T-helper 1 cell treated with Interleukin-12 subunit alpha and Interleukin-12 subunit beta and Interleukin-4 antibody, amounts not matched to agents 30 μg/mL and 1 μg/mL, for 36 hours (primary cell): ENCODE measurements around the gene TFAP2C.
A peak's percentile ranks its signal among the peaks of the same experiment; 100 is the strongest.

ENCODE experiments used
- H3K27ac Mint-ChIP-seq: one replicate; pipeline ENCODE4 v1.8.0; 2021; ENCODE audit warnings: mild to moderate bottlenecking, mixed read lengths
- H3K27me3 Mint-ChIP-seq: one replicate; pipeline ENCODE4 v1.8.0; 2021; ENCODE audit warnings: low read depth, mixed read lengths
- H3K36me3 Mint-ChIP-seq: one replicate; pipeline ENCODE4 v1.8.0; 2021; ENCODE audit warnings: low read depth, mixed read lengths
- H3K4me1 Mint-ChIP-seq: one replicate; pipeline ENCODE4 v1.8.0; 2021; ENCODE audit warnings: low read depth, mixed read lengths
- H3K4me3 Mint-ChIP-seq: one replicate; pipeline ENCODE4 v1.8.0; 2021; ENCODE audit warnings: mild to moderate bottlenecking, moderate library complexity, mixed read lengths
- H3K9me3 Mint-ChIP-seq: one replicate; pipeline ENCODE4 v1.8.0; 2021; ENCODE audit warnings: mixed read lengths

TFAP2C gene

GRCh38 chr20:56628873-56629463 is at the start of gene TFAP2C:
Gene TFAP2C, plus strand, starts transcription at chr20:56629306. Its CDS starts 239 bp downstream, at chr20:56629545.
- peaks cover 4% of the 10 kb centered on the region for H3K36me3 Mint-ChIP-seq
- no peaks in the 10 kb centered on the region for H3K9me3 Mint-ChIP-seq
- H3K27me3 Mint-ChIP-seq, result peaks cover 79% of the 10 kb centered on the region
- H3K27ac Mint-ChIP-seq, result peak within 1 kb of the TSS; percentile 22
- H3K4me3 Mint-ChIP-seq, result peak within 1 kb of the TSS; percentile 40
- H3K4me1 Mint-ChIP-seq, result peaks cover 7% of the 10 kb centered on the region

DNA sequence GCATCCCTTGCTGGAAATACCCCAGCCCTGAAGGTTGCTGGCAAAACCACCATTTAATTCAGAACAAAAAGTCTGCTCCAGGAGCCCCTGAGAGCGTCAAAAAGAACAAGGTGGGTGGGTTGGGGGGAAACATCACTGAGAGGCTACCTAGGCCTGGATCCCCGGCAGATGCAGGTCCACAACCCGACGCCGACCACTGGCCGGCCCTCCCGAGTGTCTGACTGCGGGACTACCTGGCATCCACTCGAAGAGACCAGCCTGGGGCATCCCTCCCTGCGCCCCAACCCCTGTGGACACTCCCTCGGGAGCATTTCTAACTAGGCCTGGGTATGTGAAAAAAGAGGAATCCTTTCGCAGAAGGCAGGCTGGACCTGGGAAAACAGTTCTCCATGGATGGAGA is 48.9 kb upstream of the TFAP2C start:
- H3K4me3 Mint-ChIP-seq, result no peak overlapping the region
- peaks cover 3% of the 10 kb centered on the region for H3K27me3 Mint-ChIP-seq
- no peaks in the 10 kb centered on the region for H3K36me3 Mint-ChIP-seq
- no peak overlapping the region for H3K27ac Mint-ChIP-seq
- no peaks in the 10 kb centered on the region for H3K4me1 Mint-ChIP-seq
- H3K9me3 Mint-ChIP-seq, result no peaks in the 10 kb centered on the region

- H3K4me3 Mint-ChIP-seq, result no peak overlapping the region
- H3K9me3 Mint-ChIP-seq, result no peaks in the 10 kb centered on the region
Measured at GRCh38 chr20:56581701-56582100, 47.4 kb upstream of the TFAP2C start.

GRCh38 chr20:56582542-56582941 is 46.6 kb upstream of the TFAP2C start:
- peaks cover 3% of the 10 kb centered on the region for H3K27me3 Mint-ChIP-seq
- no peaks in the 10 kb centered on the region for H3K36me3 Mint-ChIP-seq
- H3K4me1 Mint-ChIP-seq, result no peaks in the 10 kb centered on the region
- no peak overlapping the region for H3K27ac Mint-ChIP-seq
- no peaks in the 10 kb centered on the region for H3K9me3 Mint-ChIP-seq
- H3K4me3 Mint-ChIP-seq, result no peak overlapping the region

More at GRCh38 chr20:56581701-56582100, 47.4 kb upstream of the TFAP2C start:
- H3K4me1 Mint-ChIP-seq, result no peaks in the 10 kb centered on the region
- H3K27ac Mint-ChIP-seq, result no peak overlapping the region
- no peaks in the 10 kb centered on the region for H3K36me3 Mint-ChIP-seq
- H3K27me3 Mint-ChIP-seq, result peaks cover 3% of the 10 kb centered on the region

- Mint-ChIP-seq H3K27ac (no peak overlapping the region), H3K4me1 (no peaks in the 10 kb centered on the region), H3K9me3 (no peaks in the 10 kb centered on the region), H3K36me3 (no peaks in the 10 kb centered on the region), H3K4me3 (no peak overlapping the region), H3K27me3 (peaks cover 3% of the 10 kb centered on the region)
Measured at GRCh38 chr20:56584916-56585315, 44.2 kb upstream of the TFAP2C start.

DNA sequence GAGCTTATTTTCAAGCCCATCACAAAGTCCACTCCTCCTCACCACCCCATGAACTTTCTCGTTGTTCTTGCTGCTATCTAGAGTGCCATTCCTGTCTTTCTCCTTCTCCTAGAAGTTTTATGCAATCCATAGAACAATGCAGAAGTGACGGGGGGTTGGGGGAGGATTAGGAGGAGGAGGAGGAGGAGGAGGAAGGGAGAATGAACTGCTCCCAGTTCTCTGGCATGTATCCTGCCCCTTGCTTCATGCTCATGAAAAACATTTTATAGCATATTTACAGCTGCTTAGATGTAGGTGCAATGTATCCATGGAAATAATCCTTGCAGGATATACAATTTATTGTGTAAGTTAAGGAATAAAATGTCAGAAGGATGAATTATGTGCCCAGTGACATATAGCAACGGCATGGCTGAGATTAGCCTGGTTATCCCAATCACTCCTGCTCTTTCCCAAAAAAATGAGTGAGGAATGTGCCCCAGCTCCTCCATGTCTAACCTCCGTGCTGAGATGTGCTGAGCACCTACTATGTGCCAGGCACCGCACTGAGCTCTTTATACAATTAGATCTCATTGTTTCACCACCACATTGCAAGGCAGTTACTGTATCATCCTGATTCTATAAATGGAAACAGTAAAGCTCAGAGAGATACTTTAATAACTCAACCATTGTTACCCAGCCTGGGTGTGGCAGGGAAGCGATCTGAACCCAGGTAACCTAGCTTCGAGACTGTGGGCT is 41.6 kb upstream of the TFAP2C start:
- Mint-ChIP-seq H3K4me1 (no peaks in the 10 kb centered on the region), H3K4me3 (no peak overlapping the region), H3K27ac (no peak overlapping the region), H3K9me3 (no peaks in the 10 kb centered on the region), H3K27me3 (peaks cover 2% of the 10 kb centered on the region), H3K36me3 (no peaks in the 10 kb centered on the region)

DNA sequence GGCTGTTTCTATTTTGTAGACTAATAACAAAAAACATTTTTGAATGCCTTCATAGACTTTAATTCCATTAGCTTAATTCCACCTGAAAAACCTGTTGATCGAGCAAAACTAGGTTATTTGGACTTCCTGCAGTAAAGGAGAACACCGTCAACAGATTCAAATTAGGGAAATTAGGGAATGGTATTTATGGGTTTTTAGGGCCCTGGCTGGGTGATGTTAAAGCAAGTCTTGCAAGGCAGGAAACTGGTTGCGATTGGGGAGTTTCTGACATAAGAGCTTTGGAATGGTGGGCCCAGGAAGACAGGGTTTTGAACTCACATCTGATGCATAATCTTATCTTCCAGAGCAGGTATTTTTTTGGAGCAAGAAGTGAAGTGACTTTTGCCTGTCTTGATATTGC is 40.1 kb upstream of the TFAP2C start:
- H3K27ac Mint-ChIP-seq, result no peak overlapping the region
- no peak overlapping the region for H3K4me3 Mint-ChIP-seq
- H3K4me1 Mint-ChIP-seq, result no peaks in the 10 kb centered on the region
- H3K36me3 Mint-ChIP-seq, result no peaks in the 10 kb centered on the region
- no peaks in the 10 kb centered on the region for H3K27me3 Mint-ChIP-seq
- H3K9me3 Mint-ChIP-seq, result no peaks in the 10 kb centered on the region

- Mint-ChIP-seq H3K27ac (no peak overlapping the region), H3K4me1 (no peaks in the 10 kb centered on the region), H3K4me3 (no peak overlapping the region), H3K27me3 (no peaks in the 10 kb centered on the region), H3K36me3 (no peaks in the 10 kb centered on the region), H3K9me3 (no peaks in the 10 kb centered on the region)
Measured at GRCh38 chr20:56589633-56590032, 39.5 kb upstream of the TFAP2C start.

DNA sequence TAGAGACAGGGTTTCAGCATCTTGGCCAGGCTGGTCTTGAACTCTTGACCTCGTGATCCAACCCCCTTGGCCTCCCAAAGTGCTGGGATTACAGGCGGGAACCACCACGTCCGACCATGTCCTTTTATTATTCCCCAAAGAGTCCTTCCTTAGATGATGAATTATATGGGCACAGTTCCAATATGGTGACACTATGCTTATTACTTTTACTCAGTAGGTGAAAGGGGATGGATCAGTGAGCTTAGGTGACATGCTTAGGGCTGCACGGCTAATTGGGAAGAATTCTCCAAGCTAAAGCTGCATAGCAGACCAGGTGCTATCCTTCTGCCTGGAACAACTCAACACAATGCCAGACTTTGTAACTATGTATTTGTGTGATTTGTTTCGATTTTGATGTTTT is 38.2 kb upstream of the TFAP2C start:
- no peaks in the 10 kb centered on the region for H3K4me1 Mint-ChIP-seq
- H3K9me3 Mint-ChIP-seq, result no peaks in the 10 kb centered on the region
- H3K27ac Mint-ChIP-seq, result no peak overlapping the region
- H3K27me3 Mint-ChIP-seq, result no peaks in the 10 kb centered on the region
- no peaks in the 10 kb centered on the region for H3K36me3 Mint-ChIP-seq
- H3K4me3 Mint-ChIP-seq, result no peak overlapping the region

DNA sequence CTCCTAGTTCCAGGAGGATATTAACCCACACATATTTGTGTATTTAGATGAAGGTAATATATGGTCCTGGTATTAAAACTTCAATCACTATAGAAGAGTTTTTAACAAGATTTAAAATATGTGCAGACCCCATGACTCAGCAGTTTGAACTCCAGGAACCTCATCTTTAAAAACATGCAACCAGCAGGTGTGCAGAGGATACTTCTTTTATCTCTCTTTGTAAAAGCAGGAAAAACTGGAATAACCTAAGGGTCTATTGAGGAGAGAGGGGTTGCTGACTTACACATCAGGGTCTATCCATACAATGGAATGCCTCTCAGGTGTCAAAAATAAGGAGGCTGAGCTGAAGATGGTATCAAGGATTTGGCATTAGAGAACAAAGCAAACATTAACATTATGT is 36.9 kb upstream of the TFAP2C start:
- H3K36me3 Mint-ChIP-seq, result no peaks in the 10 kb centered on the region
- H3K9me3 Mint-ChIP-seq, result no peaks in the 10 kb centered on the region
- no peaks in the 10 kb centered on the region for H3K4me1 Mint-ChIP-seq
- no peaks in the 10 kb centered on the region for H3K27me3 Mint-ChIP-seq
- H3K27ac Mint-ChIP-seq, result no peak overlapping the region
- H3K4me3 Mint-ChIP-seq, result no peak overlapping the region

GRCh38 chr20:56592817-56593216 is 36.3 kb upstream of the TFAP2C start:
- H3K27ac Mint-ChIP-seq, result no peak overlapping the region
- H3K27me3 Mint-ChIP-seq, result no peaks in the 10 kb centered on the region
- H3K9me3 Mint-ChIP-seq, result no peaks in the 10 kb centered on the region
- no peak overlapping the region for H3K4me3 Mint-ChIP-seq
- no peaks in the 10 kb centered on the region for H3K4me1 Mint-ChIP-seq
- no peaks in the 10 kb centered on the region for H3K36me3 Mint-ChIP-seq

GRCh38 chr20:56595746-56596475 is 33.2 kb upstream of the TFAP2C start:
- no peak overlapping the region for H3K27ac Mint-ChIP-seq
- H3K27me3 Mint-ChIP-seq, result no peaks in the 10 kb centered on the region
- H3K4me3 Mint-ChIP-seq, result no peak overlapping the region
- no peaks in the 10 kb centered on the region for H3K36me3 Mint-ChIP-seq
- H3K9me3 Mint-ChIP-seq, result no peaks in the 10 kb centered on the region
- H3K4me1 Mint-ChIP-seq, result no peaks in the 10 kb centered on the region

DNA sequence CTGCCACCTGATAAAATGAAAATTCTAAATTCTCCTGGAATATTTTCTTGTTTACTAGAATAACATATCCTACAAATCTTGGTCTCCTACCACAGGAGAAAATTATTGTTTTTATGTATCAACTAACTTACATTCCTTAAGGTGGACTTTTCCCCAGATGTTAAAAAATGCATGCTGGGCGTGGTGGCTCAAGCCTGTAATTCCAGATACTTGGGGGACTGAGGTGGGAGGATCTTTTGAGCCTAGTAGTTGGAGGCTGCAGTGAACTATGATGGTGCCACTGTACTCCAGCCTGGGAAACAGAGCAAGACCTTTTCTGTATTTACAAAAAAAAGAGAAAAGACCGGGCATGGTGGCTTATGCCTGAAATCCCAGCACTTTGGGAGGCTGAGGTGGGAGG is 27.9 kb upstream of the TFAP2C start:
- Mint-ChIP-seq H3K4me1 (no peaks in the 10 kb centered on the region), H3K27me3 (no peaks in the 10 kb centered on the region), H3K9me3 (no peaks in the 10 kb centered on the region), H3K27ac (no peak overlapping the region), H3K36me3 (no peaks in the 10 kb centered on the region), H3K4me3 (no peak overlapping the region)

DNA sequence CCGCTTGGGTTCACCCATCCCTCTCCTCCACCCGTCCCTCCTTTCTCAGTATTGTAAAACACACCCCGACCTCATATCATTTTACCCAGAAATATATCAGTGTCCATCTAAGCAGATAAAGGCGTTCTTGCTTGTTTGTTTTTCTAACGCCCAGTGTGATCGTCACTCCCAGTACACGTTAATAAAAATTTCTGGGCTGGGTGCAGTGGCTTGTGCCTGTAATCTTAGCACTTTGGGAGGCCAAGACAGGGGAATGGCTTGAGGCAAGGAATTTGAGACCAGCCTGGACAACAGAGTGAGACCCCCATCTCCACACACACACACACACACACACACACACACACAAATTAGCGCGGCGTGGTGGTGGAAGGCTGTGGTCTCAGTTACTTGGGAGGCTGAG is 24.4 kb upstream of the TFAP2C start:
- Mint-ChIP-seq H3K4me1 (no peaks in the 10 kb centered on the region), H3K36me3 (no peaks in the 10 kb centered on the region), H3K9me3 (no peaks in the 10 kb centered on the region), H3K27me3 (no peaks in the 10 kb centered on the region), H3K4me3 (no peak overlapping the region), H3K27ac (no peak overlapping the region)
